ENCODE data around the gene LPIN2. TPM values are rescaled to one million over a fixed set of nuclear protein-coding genes. Genes with fewer than 3 reads are reported as not detected.
A peak's percentile ranks its signal among the peaks of the same experiment; 100 is the strongest.

Gene LPIN2
- total and polyA plus RNA-seq, 10 donors = 4.0 to 79.7 (median 51.3) TPM

- peaks cover 7 to 76% (median 33%) of the 10 kb centered on the region in 6 donors for H3K4me1 ChIP-seq
- no peak overlapping the region for H3K4me3 ChIP-seq
- H3K9me3 ChIP-seq = no peaks in the 10 kb centered on the region
- DNase-seq = no peak
- no peaks in the 10 kb centered on the region for H3K27me3 ChIP-seq (replicated peaks in 1 of 7)
- WGBS, 5 donors = 73 to 84% (median 76%) methylated on average over 6 of the region's 6 CpGs
- H3K36me3 ChIP-seq = no peaks in the 10 kb centered on the region
- intact Hi-C loops (cut with DNase I; ENCODE audit: low total_unique reads) = no loop called here
- no peak for TF ChIP-seq POLR2AphosphoS5 (IDR thresholded peaks at IDR 0.05)
- no peak for TF ChIP-seq POLR2A (IDR thresholded peaks at IDR 0.05)
- H3K27ac ChIP-seq = peak overlapping the region in 3 of 8 donors; percentile 33 to 67 (median 62)
Observed at GRCh38 chr18:2992995-2993877, 19.7 kb downstream of the LPIN2 start.

- no peaks in the 10 kb centered on the region for H3K9me3 ChIP-seq
- no peak for DNase-seq
- peaks cover 0 to 70% (median 23%) of the 10 kb centered on the region in 6 donors for H3K4me1 ChIP-seq
- H3K4me3 ChIP-seq = no peak overlapping the region
- no peaks in the 10 kb centered on the region for H3K36me3 ChIP-seq
- no peak overlapping the region for H3K27ac ChIP-seq
- intact Hi-C loops (cut with DNase I; ENCODE audit: low total_unique reads) = no loop called here
- no peaks in the 10 kb centered on the region for H3K27me3 ChIP-seq (replicated peaks in 1 of 7)
- WGBS, 5 donors = 61 to 90% (median 67%) methylated on average over 3 to 4 of the region's 4 CpGs
- TF ChIP-seq POLR2AphosphoS5 (IDR thresholded peaks at IDR 0.05) (no peak), POLR2A (IDR thresholded peaks at IDR 0.05) (no peak), CTCF (IDR thresholded peaks at IDR 0.05 in 8 of 11, conservative IDR thresholded peaks at IDR 0.05 in 3 of 11) (no peak)
Observed at GRCh38 chr18:2990956-2991640, 21.8 kb downstream of the LPIN2 start.

GRCh38 chr18:2987876-2988790 lies 24.8 kb downstream of the LPIN2 start:
- Histone ChIP-seq H3K9me3 (no peaks in the 10 kb centered on the region), H3K36me3 (no peaks in the 10 kb centered on the region), H3K4me3 (no peak overlapping the region), H3K27ac (no peak overlapping the region), H3K4me1 (peaks cover 10 to 70% (median 31%) of the 10 kb centered on the region in 6 donors), H3K27me3 (replicated peaks in 1 of 7) (no peaks in the 10 kb centered on the region)
- TF ChIP-seq CTCF (IDR thresholded peaks at IDR 0.05 in 8 of 11, conservative IDR thresholded peaks at IDR 0.05 in 3 of 11) (no peak), POLR2AphosphoS5 (IDR thresholded peaks at IDR 0.05) (no peak), POLR2A (IDR thresholded peaks at IDR 0.05) (no peak)
- WGBS, 5 donors = 88 to 96% (median 95%) methylated on average over 5 of the region's 5 CpGs
- DNase-seq = no peak
- intact Hi-C loops (cut with DNase I; ENCODE audit: low total_unique reads) = loop anchor here (5.0 kb wide), 1 partner anchor 56 kb away; no protein-coding TSS in a partner anchor

- no peak for TF ChIP-seq POLR2A (IDR thresholded peaks at IDR 0.05)
- TF ChIP-seq POLR2AphosphoS5 (IDR thresholded peaks at IDR 0.05) = no peak
- no peak for TF ChIP-seq CTCF (IDR thresholded peaks at IDR 0.05 in 8 of 11, conservative IDR thresholded peaks at IDR 0.05 in 3 of 11)
- intact Hi-C loops (cut with DNase I; ENCODE audit: low total_unique reads) = loop anchor here (5.0 kb wide), 1 partner anchor 54 kb away; no protein-coding TSS in a partner anchor
Observed at GRCh38 chr18:2986150-2986865, 26.6 kb downstream of the LPIN2 start.

More at GRCh38 chr18:2986150-2986865, 26.6 kb downstream of the LPIN2 start:
- Histone ChIP-seq H3K4me3 (no peak overlapping the region), H3K27me3 (replicated peaks in 1 of 7) (no peaks in the 10 kb centered on the region), H3K9me3 (no peaks in the 10 kb centered on the region), H3K4me1 (peaks cover 10 to 85% (median 48%) of the 10 kb centered on the region in 6 donors), H3K36me3 (no peaks in the 10 kb centered on the region), H3K27ac (peak overlapping the region in 2 of 8 donors; percentile 35 to 39)
- no peak for DNase-seq
- 69 to 86% (median 75%) methylated on average over 4 of the region's 4 CpGs for WGBS, 5 donors

All from spleen (tissue), 11 donors.